Skin of body (tissue), 2 donors: ENCODE data around the gene RERE. TPM values are rescaled to one million over a fixed set of nuclear protein-coding genes. Genes with fewer than 3 reads are reported as not detected.

Source experiments
- DNase-seq: peaks from one replicate; lab custom pipeline; 2025; lab: John Stamatoyannopoulos, UW
- total RNA-seq: library from RNA; depleted of rRNA; stranded (reverse); fragments of >200 nt; gene quantifications from one replicate; pipeline ENCODE4 v1.2.3, GENCODE V29; 2014

Gene RERE
- total RNA-seq, 1 donor from 2014 or later: 125 TPM

DNA sequence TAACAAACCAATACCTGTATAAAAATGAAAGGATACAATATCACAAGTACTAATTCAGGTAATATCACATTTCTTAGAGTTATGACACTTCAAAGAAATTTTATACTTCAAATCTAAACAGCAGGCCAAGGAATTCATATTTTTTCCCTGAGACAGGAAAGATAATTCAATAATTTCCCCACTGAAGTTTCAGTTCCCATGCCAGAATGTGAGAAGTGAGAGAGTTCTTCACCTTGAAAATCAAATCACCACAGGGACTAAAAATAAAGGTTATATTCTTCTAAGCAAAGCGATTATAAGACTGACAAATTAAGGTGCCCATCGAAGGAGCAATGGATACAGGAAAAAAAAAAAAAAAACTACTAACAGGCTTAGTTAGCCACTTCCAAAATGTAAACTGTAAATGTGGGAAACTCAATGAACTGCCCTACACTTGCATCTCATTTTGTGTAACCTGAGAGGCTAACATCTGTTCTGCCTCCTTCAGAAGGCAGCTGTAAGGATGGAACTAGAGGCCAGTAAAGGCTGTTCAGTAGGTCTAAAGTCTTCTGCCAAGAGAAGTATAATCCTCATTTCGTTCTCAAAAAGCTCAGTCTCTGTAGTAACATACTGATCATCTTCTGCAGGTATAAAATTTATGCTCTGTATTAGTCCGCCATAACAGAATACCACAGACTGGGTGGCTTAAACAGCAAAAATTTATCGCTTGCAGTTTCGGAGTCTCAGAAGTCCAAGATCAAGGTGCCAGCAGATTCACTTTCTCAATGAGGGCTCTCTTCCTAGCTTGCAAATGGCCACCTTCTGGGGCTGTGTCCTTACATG is 127.8 kb downstream of the RERE start:
- DNase-seq: no peak

DNA sequence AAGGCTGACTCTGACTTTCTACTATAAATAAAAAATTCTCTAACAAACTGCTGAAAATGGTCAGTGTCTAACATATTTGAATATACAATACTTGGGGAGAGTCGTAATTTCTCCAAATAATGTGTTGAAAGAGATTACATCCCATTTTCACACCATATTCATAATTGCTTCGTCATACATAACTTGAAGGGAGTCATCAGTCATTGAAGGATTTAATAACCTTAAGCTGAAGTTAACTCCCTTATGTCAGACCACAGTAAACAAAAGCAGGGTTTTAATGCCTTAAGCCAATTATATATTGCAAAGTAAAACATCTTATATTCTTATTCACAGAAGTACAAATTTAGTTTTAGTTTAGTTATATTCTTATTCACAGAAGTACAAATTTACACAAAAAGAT is 129.9 kb downstream of the RERE start:
- DNase-seq: no peak

- DNase-seq: peak; percentile 11
Observed at GRCh38 chr1:8687039-8687438, 130.4 kb downstream of the RERE start.

- no peak for DNase-seq
Observed at GRCh38 chr1:8685463-8685862, 132.0 kb downstream of the RERE start.

- DNase-seq: no peak
Observed at GRCh38 chr1:8684590-8684989, 132.8 kb downstream of the RERE start.

DNA sequence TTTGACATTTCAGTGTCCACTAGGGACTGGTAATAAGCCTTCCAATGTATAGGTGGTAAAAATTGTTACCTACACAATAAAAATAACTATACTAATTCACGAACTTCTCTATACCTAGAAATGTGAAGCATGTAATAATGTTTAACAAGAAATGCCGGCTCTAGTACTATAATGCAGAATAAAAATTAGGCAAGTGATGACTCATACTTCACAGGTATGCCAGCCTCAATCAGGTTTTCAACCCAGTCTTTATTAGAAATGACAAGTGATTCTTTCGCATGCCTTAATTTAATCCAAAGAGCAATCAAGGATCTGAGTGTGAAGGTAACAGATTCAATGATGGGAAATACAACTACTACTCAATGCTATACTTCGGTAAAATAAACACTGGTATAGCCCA is 134.9 kb downstream of the RERE start:
- DNase-seq: no peak

DNA sequence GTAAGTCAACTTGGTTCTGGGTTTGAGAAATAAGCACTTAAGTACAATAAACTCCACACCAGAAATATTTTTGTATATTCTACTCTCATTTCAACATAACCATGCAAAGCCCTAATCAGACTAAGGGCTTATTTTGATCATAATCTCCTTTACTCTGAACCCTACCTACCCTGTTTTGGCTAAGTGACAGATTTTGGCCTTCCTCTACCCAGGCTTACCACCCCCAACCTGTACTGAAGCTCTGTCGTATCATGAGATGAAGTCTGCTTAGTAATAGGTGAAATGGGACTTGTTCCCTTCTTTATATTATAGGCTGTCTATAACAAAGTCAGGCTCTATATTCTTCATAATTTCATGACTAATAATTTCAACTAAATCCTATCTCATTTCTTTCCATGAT is 135.5 kb downstream of the RERE start:
- DNase-seq: no peak

DNA sequence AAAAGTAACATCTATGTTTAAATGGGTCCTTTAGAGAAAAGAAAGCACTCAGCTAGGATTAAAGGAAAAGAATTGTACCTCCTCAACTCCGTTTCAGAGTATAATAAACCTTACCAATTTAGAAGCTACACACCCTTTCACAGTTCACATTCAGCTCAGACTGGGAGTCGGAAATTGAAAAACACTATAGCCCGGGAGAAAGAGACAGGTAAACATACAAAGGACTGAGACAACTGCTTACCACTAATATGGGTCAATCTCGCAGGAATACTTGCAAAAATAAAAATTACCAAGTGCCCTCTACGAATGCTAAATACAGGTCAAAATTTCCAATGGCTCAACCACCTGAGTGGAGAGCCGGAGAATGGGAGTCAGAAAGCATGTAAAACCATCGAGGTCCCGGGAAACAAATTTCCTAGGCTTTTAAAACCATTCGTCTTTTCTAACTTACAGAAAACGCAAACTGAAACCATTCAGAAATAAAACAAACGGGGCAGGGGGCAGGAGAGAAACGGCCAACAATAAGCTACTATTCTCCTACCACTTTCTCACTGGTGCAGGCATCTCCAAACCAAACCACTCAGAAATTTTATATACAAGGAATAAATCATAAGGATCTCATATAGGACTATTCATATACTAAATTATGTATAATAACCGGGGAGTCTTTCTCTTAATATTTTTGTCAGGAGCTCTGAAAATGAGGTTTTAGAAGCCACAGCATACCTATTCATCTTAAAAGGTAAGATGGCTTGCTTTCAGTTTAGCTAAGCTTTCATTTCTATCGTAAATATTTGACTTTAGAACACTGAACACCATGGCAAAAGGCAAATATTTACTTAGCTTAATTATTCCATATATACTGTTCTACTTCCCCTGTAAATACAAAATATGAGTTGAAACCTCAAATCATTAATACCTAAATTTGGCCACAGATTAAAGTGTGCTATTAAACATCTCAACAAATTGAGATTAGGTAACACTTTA is 136.5 kb downstream of the RERE start:
- no peak for DNase-seq

DNA sequence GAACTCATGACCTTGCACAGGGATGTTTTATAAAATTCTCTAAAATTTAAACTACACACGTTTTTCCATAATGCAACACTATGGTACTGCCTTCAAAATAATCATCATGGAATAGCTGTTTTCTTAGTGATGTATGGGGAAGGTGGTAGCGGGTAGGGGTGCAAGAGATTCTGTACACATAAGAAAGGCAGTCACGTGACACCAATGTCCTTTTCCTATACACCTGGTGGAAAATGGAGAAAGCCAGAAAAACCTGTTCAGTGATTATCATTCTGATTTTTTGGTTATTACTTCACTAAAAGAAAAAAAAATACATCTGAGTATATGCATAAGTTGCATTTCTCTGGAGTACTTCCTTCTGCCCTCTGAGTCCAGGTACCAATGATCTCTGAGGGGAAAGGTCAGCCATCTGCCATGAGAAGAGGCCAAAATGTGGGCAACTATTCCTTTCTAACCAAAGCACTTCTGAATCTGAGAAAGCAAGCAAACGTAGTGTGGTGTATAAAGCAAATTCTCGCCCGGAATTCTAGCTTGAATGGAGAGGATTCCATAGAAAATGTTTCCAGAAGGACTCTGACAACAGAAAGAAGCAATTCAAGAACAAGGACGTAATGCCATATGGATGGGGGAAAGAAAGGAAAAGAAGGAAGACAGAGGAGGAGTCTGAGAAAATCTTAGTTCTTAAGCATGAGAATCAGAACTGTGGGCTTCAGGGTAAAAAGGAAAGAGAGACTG is 137.3 kb downstream of the RERE start:
- DNase-seq: peak; percentile 70

GRCh38 chr1:8679395-8679800 is 138.0 kb downstream of the RERE start:
- DNase-seq: no peak

GRCh38 chr1:8678673-8679394 is 138.6 kb downstream of the RERE start:
- no peak for DNase-seq

DNA sequence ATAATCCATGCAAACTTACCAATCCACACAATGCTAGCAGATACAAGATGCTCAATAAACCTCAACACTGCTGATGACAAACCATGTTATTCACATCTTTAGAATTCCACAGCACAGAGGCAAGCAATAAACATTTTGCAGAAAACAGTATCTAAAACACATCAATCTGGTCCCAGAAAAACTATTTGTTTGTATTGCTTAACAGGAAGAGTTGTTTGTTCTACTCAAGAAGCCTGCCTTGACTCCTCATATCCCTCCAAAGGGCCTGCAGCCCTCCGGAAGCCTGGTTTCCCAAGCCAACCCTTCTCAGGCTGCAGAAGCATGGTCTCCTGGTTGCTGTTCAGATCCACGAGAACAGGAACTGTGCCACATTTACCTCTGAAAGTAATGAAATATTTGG is 139.7 kb downstream of the RERE start:
- no peak for DNase-seq

- DNase-seq: no peak
Observed at GRCh38 chr1:8676813-8677212, 140.6 kb downstream of the RERE start.

GRCh38 chr1:8676072-8676471 is 141.4 kb downstream of the RERE start:
- no peak for DNase-seq

- DNase-seq: no peak
Observed at GRCh38 chr1:8674912-8675311, 142.5 kb downstream of the RERE start.

- no peak for DNase-seq
Observed at GRCh38 chr1:8674481-8674880, 143.0 kb downstream of the RERE start.

DNA sequence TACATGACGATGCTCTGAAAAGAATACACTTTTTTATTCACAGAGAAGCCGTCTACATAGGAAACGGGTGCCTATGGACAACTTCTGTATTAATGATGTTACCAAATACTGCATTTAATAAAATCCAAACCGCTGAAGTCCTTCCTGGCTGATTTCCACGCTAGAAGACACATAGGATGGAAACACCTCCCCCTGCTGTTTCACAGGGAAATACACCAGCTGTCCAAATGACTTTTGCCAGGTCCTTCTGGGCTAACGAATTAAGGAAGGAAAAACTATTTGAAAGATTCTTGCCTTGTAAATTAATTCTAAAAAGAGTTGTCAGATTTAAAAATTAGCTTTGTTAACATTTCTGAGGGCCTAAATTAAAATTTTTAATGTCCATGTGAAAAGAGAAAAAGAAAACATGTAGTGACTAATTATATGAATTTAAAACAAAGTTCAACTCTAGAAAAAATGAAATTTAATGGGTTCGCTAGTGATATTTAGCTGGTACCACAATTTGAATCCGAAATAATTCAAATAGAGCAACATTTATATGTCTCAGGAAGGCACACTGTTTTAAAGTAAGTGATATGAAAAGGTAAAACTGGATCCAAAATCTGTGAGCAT is 146.0 kb downstream of the RERE start:
- peak; percentile 60 for DNase-seq

DNA sequence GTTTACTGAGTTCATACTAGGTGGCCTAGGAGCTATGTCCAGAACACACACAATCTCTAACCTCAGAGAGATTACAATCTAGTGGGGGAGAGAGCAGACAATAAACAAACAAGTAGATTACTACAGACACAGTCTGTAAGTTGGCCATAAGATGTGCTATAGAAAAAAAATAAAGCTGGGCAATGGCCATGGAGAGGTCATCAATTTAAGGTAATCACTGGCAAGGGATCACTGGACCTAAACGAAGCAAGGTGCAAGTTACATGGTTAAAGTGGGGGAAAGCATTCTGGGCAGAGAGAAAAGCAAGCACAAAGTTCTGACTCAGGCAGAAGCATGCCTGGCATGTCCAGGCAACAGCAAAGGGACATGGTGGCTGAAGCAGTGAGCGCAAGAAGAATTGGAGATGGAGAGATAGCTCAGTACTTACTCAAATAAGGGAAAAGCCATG is 147.0 kb downstream of the RERE start:
- DNase-seq: no peak

- no peak for DNase-seq
Observed at GRCh38 chr1:8669606-8670335, 147.7 kb downstream of the RERE start.
